GM12873 (cell line): ENCODE data around the gene RAD51B.

ENCODE experiments used
- TF ChIP-seq, protein P1 (sequence below): IDR thresholded peaks from 2 replicates; pipeline ENCODE4 v1.5.1; 2012; ENCODE audit warnings: low read depth, mild to moderate bottlenecking, moderate library complexity, low read length, control low read depth; ENCODE audit not compliant: insufficient read depth; ENCODE audit errors: missing control alignments

Gene RAD51B

DNA sequence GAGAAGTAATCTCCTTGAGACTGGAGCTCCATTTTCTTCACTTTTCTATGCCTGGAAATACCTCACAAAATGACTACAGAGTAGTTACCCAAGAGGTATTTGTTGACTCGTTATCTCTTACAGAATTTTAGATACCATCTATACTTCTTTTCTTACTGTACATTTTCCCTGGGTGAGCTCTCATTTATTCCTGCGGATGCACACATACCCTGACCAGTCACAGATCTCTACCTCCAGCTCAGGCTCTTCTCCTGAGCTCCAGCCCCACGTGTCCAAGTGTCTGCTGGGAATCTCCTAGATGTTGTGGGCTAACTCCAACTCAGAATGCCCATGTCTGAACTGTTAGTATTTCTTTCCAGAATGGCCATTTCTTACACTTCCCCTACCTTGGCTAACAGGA is 403.1 kb downstream of the RAD51B start:
- TF ChIP-seq, protein P1, sequence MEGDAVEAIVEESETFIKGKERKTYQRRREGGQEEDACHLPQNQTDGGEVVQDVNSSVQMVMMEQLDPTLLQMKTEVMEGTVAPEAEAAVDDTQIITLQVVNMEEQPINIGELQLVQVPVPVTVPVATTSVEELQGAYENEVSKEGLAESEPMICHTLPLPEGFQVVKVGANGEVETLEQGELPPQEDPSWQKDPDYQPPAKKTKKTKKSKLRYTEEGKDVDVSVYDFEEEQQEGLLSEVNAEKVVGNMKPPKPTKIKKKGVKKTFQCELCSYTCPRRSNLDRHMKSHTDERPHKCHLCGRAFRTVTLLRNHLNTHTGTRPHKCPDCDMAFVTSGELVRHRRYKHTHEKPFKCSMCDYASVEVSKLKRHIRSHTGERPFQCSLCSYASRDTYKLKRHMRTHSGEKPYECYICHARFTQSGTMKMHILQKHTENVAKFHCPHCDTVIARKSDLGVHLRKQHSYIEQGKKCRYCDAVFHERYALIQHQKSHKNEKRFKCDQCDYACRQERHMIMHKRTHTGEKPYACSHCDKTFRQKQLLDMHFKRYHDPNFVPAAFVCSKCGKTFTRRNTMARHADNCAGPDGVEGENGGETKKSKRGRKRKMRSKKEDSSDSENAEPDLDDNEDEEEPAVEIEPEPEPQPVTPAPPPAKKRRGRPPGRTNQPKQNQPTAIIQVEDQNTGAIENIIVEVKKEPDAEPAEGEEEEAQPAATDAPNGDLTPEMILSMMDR: no peak

DNA sequence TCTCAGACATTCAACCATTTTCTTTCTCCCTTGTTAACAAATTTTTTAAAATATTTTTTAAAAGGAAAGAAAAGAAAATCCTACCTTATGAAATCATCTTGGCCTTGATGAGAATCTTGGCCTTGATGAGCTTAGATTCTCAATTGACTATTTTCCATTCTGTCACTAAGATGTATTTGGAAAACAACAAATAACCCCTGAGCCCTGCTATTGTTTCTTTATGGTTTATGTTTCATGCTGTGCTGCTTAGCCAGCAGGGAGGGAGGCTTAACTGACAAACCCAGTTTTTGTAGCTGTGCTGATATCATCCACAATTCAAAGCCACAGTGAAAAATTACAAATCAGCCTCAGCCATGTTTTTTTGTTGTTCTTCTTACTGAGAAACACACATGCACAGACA is 404.1 kb downstream of the RAD51B start:
- TF ChIP-seq, protein P1: no peak

DNA sequence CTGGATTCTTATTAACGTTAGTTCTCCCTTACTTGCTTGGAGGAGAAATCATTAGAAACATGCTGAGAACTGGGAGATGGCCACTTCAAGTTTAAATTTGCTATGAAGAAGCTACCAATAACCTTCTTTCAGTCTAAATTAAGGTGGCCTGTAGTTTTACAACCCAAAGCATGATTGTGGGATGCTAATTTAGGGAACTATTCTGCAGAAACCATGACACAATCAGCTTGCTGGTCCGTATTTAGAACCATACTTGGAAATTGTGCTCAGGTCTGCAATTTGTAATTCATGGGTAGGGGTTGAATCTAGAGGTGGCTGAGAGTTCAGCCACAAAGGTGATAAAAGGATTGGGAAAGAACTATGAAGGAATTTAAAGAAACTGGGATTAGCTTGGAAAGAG is 405.7 kb downstream of the RAD51B start:
- TF ChIP-seq, protein P1: no peak

DNA sequence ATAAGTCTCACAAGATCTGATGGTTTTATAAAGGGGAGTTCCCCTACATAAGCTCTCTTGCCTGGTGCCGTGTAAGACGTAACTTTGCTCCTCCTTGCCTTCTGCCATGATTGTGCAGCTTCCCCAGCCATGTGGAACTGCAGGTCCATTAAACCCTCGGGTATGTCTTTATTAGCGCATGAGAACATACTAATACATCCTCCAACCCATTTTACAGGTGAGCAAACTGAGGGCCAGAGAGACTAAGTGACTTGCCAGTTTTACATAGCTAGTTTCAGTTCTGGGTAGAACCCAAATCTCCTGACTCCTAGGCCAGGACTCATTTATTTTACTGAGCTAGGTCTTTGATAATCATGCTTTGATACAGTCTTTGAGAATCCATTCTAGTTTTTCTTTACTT is 406.9 kb downstream of the RAD51B start:
- TF ChIP-seq, protein P1: no peak

DNA sequence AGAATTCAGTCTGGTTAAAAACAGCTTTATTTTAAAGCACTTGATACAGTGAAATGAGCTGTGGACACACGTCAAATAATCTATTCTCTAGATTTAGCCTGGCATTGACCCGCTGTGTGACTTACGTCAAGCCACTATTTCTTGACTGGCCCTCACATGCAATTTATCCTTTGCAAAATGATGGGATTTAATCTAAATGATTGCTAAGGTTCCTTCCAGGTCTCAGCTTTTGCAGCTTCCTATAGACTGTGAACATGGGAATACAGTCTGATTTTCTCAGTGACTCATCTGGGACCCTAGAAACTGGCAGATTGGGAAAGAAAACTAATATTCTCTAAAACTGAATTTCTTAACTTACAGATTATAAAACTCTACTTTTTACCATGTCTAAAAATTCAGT is 409.1 kb downstream of the RAD51B start:
- TF ChIP-seq, protein P1: no peak

DNA sequence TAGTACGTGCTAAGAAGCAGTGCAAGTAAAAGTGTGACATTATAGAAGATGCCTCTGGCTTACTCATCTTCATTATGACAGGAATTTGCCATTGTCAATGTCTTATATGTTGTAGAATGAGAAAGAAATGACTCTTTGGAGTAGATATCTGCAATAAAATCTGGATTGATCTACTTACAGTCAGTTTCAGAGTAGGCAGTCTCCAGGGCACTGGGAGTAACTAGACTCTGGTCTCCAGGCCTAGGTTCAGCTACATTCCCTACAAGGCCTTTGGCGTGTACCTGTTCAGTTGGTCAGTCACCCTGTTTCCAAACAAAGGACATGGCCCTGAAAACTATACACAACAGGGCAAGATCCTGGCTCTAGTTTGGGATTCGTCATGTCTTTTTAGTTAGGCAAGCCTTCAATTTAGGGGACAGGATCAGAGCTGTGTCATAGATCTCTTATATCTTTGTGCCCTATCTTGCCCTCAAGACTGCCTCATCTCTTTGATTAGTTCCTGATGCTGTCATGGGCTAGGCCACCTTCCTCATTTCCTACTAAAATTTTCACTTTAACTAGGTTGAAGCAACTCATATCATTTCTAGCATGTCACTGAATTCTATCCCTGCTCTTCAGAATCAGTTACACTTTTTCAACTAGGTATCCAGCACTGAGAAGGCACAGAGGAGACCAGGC is 410.0 kb downstream of the RAD51B start:
- TF ChIP-seq, protein P1: no peak

DNA sequence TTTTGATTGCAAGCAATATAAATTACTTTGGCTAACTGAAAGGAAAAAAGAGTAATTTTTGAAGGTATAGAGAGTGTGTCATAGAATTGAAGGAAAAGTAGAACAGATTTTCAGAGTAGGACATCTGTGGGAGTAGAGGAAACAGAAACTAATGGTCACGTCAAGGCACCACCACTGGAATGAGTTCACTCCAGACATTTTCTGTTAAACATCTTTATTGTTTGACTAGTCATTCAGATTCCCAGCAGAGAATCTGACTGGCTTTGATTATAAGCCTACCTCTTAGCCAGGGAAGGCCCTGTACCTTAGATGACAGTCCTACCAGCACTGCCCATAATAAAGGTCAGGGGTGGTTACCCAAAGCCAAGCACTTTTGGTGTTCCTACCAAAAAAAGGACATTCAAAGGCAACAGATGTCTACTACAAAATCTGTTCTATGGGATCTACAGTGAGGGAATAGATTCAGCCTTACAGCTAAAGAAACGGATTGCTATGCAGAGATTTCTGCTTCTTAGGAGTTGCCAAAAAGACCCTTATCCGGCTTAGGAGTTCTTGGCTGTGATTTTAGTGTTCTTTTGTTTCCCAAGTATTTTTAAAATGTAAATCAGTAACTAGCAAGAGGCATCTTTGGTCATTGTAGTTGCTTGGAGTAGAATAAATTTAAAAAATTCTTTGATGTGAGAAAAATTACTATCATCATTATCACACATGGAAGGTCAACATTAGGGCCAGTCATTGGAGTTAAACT is 410.8 kb downstream of the RAD51B start:
- TF ChIP-seq, protein P1: no peak
